Glomerular visceral epithelial cell (primary cell): ENCODE data around the gene PHKG2.

ENCODE experiments used
- DNase-seq: peaks from one replicate; pipeline ENCODE4 v3.0.0-alpha.2; 2016; ENCODE audit errors: extremely low spot score

PHKG2 gene

DNA sequence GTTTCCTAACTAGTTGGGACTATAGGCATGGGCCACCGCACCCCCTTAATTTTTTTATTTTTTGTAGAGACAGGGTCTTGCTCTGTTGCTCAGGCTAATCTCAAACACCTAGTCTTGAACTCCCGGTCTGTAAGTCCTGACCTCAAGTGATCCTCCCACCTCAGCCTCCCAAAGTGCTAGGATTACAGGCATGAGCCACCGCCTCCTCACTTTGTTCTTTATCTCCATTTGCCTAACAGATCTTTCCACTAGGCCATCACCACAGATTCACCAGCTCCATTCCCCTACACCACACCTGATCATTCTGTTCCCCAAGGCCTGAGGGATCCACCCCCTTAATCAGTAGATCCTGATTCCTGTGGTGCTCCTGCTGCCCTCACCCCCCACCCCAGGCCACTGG, 46.4 kb downstream of the PHKG2 start:
- no peak for DNase-seq

DNA sequence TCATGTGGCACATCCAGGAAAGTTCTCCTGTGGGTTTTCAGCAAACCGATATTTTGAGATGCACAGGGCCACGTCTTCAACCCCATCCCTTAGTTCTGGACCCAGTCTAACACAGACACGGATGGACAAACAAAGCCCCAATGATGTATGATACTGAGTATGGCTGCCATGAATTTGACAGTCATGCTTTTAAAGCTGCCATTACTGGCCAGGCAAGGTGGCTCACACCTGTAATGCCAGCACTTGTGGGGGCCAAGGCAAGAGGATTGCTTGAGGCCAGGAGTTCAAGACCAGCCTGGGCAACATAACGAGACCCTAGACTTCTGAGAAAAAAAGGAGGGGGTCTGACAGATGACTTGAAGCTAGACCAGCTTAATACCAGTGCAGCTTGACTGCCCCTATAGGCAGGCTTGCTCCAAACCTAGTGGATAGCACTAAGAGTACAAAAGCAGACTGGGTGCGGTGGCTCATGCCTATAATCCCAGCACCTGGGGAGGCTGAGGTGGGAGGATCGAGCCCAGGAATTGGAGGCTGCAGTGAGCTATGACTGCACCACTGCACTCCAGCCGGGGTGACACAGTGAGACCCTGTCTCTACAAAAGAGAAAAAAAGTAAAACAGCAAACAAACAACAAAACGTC, 49.6 kb downstream of the PHKG2 start:
- no peak for DNase-seq
